ENCODE data around the gene CDR2. TPM values are rescaled to one million over a fixed set of nuclear protein-coding genes. Genes with fewer than 3 reads are reported as not detected.

The CDR2 gene
- total RNA-seq, 1 donor from 2014 or later = 28.0 TPM

DNA sequence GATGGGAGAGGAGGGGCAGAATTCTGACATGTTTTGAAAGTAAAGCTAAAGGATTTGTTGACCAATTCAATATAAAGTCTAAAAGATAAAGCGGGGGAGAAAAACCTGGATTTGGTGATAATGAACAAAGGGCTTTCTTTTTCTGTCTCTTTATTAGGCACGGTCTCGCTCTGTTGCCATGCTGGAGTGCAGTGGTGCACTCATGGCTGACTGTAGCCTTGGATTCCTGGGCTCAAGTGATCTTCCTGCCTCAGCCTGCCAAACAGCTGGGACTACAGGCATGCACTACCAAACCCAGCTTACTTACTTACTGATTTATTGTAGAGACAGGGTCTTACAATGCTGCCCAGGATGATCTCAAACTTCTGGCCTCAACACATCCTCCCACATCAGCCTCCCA lies 7.5 kb downstream of the CDR2 start:
- H3K36me3 Mint-ChIP-seq = peaks cover 19% of the 10 kb centered on the region
- DNase-seq (ENCODE audit: low spot score) = no peak
- Histone ChIP-seq H3F3A (ENCODE audit: low read depth) (peaks cover 20% of the 10 kb centered on the region), H3K4me3 (no peak overlapping the region), H4K20me1 (ENCODE audit: low read depth) (peaks cover 42% of the 10 kb centered on the region), H3K9ac (no peak overlapping the region), H3K4me1 (peaks cover 21% of the 10 kb centered on the region), H3K79me2 (ENCODE audit: low read depth) (peaks cover 60% of the 10 kb centered on the region), H3K9me3 (ENCODE audit: low read depth) (no peaks in the 10 kb centered on the region), H3K27ac (no peak overlapping the region), H3K36me3 (peaks cover 6% of the 10 kb centered on the region), H3K27me3 (no peaks in the 10 kb centered on the region), H3K4me2 (no peak overlapping the region), H2AFZ (replicated peaks) (no peak overlapping the region)
- H3K27ac Mint-ChIP-seq = no peak overlapping the region
- no peaks in the 10 kb centered on the region for H3K27me3 Mint-ChIP-seq (ENCODE audit: insufficient read depth, low read depth)
- H3K4me3 Mint-ChIP-seq = no peak overlapping the region
- TF ChIP-seq EZH2phosphoT487 (IDR thresholded peaks at IDR 0.05) (no peak), EZH2 (IDR thresholded peaks at IDR 0.05) (no peak)
- TF ChIP-seq, protein P1, sequence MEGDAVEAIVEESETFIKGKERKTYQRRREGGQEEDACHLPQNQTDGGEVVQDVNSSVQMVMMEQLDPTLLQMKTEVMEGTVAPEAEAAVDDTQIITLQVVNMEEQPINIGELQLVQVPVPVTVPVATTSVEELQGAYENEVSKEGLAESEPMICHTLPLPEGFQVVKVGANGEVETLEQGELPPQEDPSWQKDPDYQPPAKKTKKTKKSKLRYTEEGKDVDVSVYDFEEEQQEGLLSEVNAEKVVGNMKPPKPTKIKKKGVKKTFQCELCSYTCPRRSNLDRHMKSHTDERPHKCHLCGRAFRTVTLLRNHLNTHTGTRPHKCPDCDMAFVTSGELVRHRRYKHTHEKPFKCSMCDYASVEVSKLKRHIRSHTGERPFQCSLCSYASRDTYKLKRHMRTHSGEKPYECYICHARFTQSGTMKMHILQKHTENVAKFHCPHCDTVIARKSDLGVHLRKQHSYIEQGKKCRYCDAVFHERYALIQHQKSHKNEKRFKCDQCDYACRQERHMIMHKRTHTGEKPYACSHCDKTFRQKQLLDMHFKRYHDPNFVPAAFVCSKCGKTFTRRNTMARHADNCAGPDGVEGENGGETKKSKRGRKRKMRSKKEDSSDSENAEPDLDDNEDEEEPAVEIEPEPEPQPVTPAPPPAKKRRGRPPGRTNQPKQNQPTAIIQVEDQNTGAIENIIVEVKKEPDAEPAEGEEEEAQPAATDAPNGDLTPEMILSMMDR (IDR thresholded peaks at IDR 0.05) = no peak
- H3K9me3 Mint-ChIP-seq = no peaks in the 10 kb centered on the region
- peaks cover 12% of the 10 kb centered on the region for H3K4me1 Mint-ChIP-seq

DNA sequence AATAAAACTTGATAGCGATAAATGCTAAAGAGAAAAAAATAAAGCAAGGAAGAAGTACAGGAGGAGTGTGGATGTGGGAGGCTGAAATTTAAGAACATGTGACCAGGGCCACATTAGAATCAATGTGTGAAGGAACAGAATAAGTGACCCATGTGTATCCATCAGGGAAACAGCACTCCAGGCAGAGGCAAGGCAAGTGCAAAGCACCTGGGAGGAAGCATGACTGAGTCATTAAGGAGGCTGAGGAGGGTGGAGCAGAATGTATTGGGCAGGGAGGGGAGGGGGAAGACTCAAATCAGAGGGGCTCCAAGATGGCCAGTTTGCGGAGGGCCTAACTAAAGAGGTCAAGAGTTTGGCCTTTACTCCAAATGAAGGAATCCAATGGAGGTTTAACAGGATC lies 8.0 kb downstream of the CDR2 start:
- Histone ChIP-seq H4K20me1 (ENCODE audit: low read depth) (peaks cover 39% of the 10 kb centered on the region), H3K79me2 (ENCODE audit: low read depth) (peaks cover 55% of the 10 kb centered on the region), H3K4me1 (peaks cover 20% of the 10 kb centered on the region), H3K4me2 (no peak overlapping the region), H3K27ac (no peak overlapping the region), H3F3A (ENCODE audit: low read depth) (peaks cover 20% of the 10 kb centered on the region), H3K27me3 (no peaks in the 10 kb centered on the region), H3K4me3 (no peak overlapping the region), H2AFZ (replicated peaks) (no peak overlapping the region), H3K9ac (no peak overlapping the region), H3K9me3 (ENCODE audit: low read depth) (no peaks in the 10 kb centered on the region), H3K36me3 (peaks cover 6% of the 10 kb centered on the region)
- no peak overlapping the region for H3K4me3 Mint-ChIP-seq
- TF ChIP-seq, protein P1 (IDR thresholded peaks at IDR 0.05) = no peak
- TF ChIP-seq EZH2 (IDR thresholded peaks at IDR 0.05) (no peak), EZH2phosphoT487 (IDR thresholded peaks at IDR 0.05) (no peak)
- H3K36me3 Mint-ChIP-seq = peaks cover 19% of the 10 kb centered on the region
- H3K27ac Mint-ChIP-seq = no peak overlapping the region
- peaks cover 10% of the 10 kb centered on the region for H3K4me1 Mint-ChIP-seq
- no peaks in the 10 kb centered on the region for H3K27me3 Mint-ChIP-seq (ENCODE audit: insufficient read depth, low read depth)
- no peaks in the 10 kb centered on the region for H3K9me3 Mint-ChIP-seq
- no peak for DNase-seq (ENCODE audit: low spot score)

DNA sequence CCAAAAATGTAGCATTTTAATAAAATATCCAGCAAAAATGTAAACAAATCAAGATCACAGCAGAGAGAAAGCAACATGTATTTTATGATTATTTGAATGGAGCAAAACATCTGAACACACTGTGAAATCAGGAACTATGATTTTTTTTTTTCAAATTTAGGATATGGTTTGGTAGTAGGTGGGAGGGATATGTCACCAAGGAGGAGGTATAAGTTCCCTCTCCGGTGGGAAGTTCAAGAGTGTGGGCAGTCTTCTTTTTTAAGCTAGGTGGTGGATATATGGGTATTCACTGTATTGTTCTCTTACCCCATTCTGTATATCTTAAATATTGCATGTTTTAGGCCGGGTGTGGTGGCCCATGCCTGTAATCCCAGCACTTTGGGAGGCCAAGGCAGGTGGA lies 10.2 kb downstream of the CDR2 start:
- no peaks in the 10 kb centered on the region for H3K27me3 ChIP-seq

More for the DNA sequence above, 10.2 kb downstream of the CDR2 start:
- DNase-seq (ENCODE audit: low spot score) = no peak
- H3K36me3 ChIP-seq = peaks cover 6% of the 10 kb centered on the region
- H3K9ac ChIP-seq = no peak overlapping the region
- Mint-ChIP-seq H3K27me3 (ENCODE audit: insufficient read depth, low read depth) (no peaks in the 10 kb centered on the region), H3K4me3 (no peak overlapping the region), H3K36me3 (peaks cover 19% of the 10 kb centered on the region), H3K4me1 (no peaks in the 10 kb centered on the region), H3K27ac (no peak overlapping the region), H3K9me3 (no peaks in the 10 kb centered on the region)
- no peak overlapping the region for H3K27ac ChIP-seq
- no peaks in the 10 kb centered on the region for H3K4me1 ChIP-seq
- H4K20me1 ChIP-seq (ENCODE audit: low read depth) = peaks cover 19% of the 10 kb centered on the region
- H3K4me2 ChIP-seq = no peak overlapping the region
- peaks cover 41% of the 10 kb centered on the region for H3K79me2 ChIP-seq (ENCODE audit: low read depth)
- peaks cover 7% of the 10 kb centered on the region for H3F3A ChIP-seq (ENCODE audit: low read depth)
- H2AFZ ChIP-seq (replicated peaks) = no peak overlapping the region
- H3K4me3 ChIP-seq = no peak overlapping the region
- TF ChIP-seq EZH2phosphoT487 (IDR thresholded peaks at IDR 0.05) (no peak), EZH2 (IDR thresholded peaks at IDR 0.05) (no peak)
- TF ChIP-seq, protein P1 (IDR thresholded peaks at IDR 0.05) = no peak
- H3K9me3 ChIP-seq (ENCODE audit: low read depth) = no peaks in the 10 kb centered on the region

All from neural progenitor cell (in vitro differentiated cells).